A549 (cell line): ENCODE data around the gene GEN1. TPM values are rescaled to one million over a fixed set of nuclear protein-coding genes. Genes with fewer than 3 reads are reported as not detected.
A peak's percentile ranks its signal among the peaks of the same experiment; 100 is the strongest.

Source experiments
- ATAC-seq, 2 experiments: fragments of 200-7000 bp in 1 of 2; fragments of >200 bp in 1 of 2; cut with Nextera tagmentation in 1 of 2; cut with Tn5 transposase in 1 of 2; 3 replicates each; pipeline versions ENCODE4 v1.8.0 to v1.9.1; 2018 to 2020; ENCODE audit warnings: mild to moderate bottlenecking in 1 of 2, moderate library complexity in 1 of 2
- CTCF ChIA-PET: fragments of 300-600 bp; sonication (Branson Sonifier 250); formaldehyde crosslinking; extraction: SDS; loops from one replicate; lab custom pipeline; 2021; ENCODE audit warnings: antibody characterized with exemption, inconsistent platforms; lab: Yijun Ruan, JAX
- POLR2A ChIA-PET: fragments of 350-600 bp; formaldehyde crosslinking; extraction: SDS; loops from one replicate; lab custom pipeline; 2021; ENCODE audit warnings: antibody characterized with exemption, inconsistent platforms; lab: Yijun Ruan, JAX
- DNase-seq, 2 experiments: peaks; one replicate each; pipeline versions ENCODE4 v3.0.0 to v3.0.0-alpha.2; 2011 to 2016; ENCODE audit warnings: low read depth in 1 of 2, low spot score in 1 of 2
- FAIRE-seq: peaks from 2 replicates; lab custom pipeline; 2011; peaks lifted over from hg19 to GRCh38; lab: Jason Lieb, UNC
- H3K27ac ChIP-seq, 2 experiments: fragments of >200 bp; sonication (Bioruptor Twin); formaldehyde crosslinking; 3 replicates each; pipeline ENCODE4 v1.5.1; 2016 to 2017
- H3K4me1 ChIP-seq: fragments of >200 bp; sonication (Bioruptor Twin); formaldehyde crosslinking; 3 replicates; pipeline ENCODE4 v1.6.1; 2016
- H3K4me2 ChIP-seq: fragments of >200 bp; sonication (Bioruptor Twin); formaldehyde crosslinking; 3 replicates; pipeline ENCODE4 v1.6.1; 2016
- H3K4me3 ChIP-seq: fragments of >200 bp; sonication (Bioruptor Twin); formaldehyde crosslinking; 3 replicates; pipeline ENCODE4 v1.5.1; 2016
- H3K9me3 ChIP-seq: fragments of >200 bp; sonication (Bioruptor Twin); formaldehyde crosslinking; 3 replicates; pipeline ENCODE4 v1.6.1; 2016
- ATOH8 ChIP-seq: fragments of 250-450 bp; sonication (Bioruptor Pico); IDR thresholded peaks from 2 replicates; pipeline ENCODE4 v1.5.0; 2020; ENCODE audit warnings: low read depth, mild to moderate bottlenecking, moderate library complexity
- BHLHE40 ChIP-seq: IDR thresholded peaks from 2 replicates; pipeline ENCODE4 v1.6.1; 2012; ENCODE audit warnings: low read depth, low read length, inconsistent platforms
- CBX8 ChIP-seq: fragments of 200-600 bp; sonication (generic); IDR thresholded peaks from 2 replicates; pipeline ENCODE4 v1.6.1; 2016
- CTCF ChIP-seq: fragments of >200 bp; sonication (Bioruptor Twin); formaldehyde crosslinking; IDR thresholded peaks from 3 replicates; pipeline ENCODE4 v1.5.1; 2016
- EP300 ChIP-seq, 2 experiments: fragments of >200 bp; sonication (Bioruptor Twin); formaldehyde crosslinking; IDR thresholded peaks; 2 replicates in 1 of 2; 3 replicates in 1 of 2; pipeline ENCODE4 v1.6.1; 2016 to 2017
- FOSB ChIP-seq: fragments of 250-450 bp; sonication (Bioruptor Pico); IDR thresholded peaks from 2 replicates; pipeline ENCODE4 v1.5.0; 2020; ENCODE audit warnings: mild to moderate bottlenecking, moderate library complexity
- GATA3 ChIP-seq: IDR thresholded peaks from 2 replicates; pipeline ENCODE4 v1.6.1; 2012; ENCODE audit warnings: borderline replicate concordance
- HEYL ChIP-seq: fragments of 250-450 bp; sonication (Bioruptor Pico); IDR thresholded peaks from 2 replicates; pipeline ENCODE4 v1.8.0; 2021; ENCODE audit warnings: mild to moderate bottlenecking, moderate library complexity
- HOXA7 ChIP-seq: fragments of 250-450 bp; sonication (Bioruptor Pico); IDR thresholded peaks from 2 replicates; pipeline ENCODE4 v1.5.0; 2020; ENCODE audit warnings: mild to moderate bottlenecking, moderate library complexity
- HOXB13 ChIP-seq: fragments of 250-450 bp; sonication (Bioruptor Pico); IDR thresholded peaks from 2 replicates; pipeline ENCODE4 v1.5.0; 2020; ENCODE audit warnings: low read depth, mild to moderate bottlenecking, moderate library complexity
- HOXB5 ChIP-seq: fragments of 250-450 bp; sonication (Bioruptor Pico); IDR thresholded peaks from 2 replicates; pipeline ENCODE4 v1.5.0; 2020; ENCODE audit warnings: mild to moderate bottlenecking, moderate library complexity
- JUNB ChIP-seq: fragments of >200 bp; sonication (Bioruptor Twin); formaldehyde crosslinking; IDR thresholded peaks from 2 replicates; pipeline ENCODE4 v1.6.1; 2016
- KDM5A ChIP-seq: fragments of 200-600 bp; sonication (generic); IDR thresholded peaks from 2 replicates; pipeline ENCODE4 v1.6.1; 2016; ENCODE audit warnings: antibody characterized with exemption, mild to moderate bottlenecking
- MAFK ChIP-seq: fragments of 450-650 bp; IDR thresholded peaks from 2 replicates; pipeline ENCODE4 v1.6.1; 2014; ENCODE audit not compliant: partially characterized antibody
- MYC ChIP-seq: IDR thresholded peaks from 2 replicates; pipeline ENCODE4 v1.6.1; 2012; ENCODE audit warnings: mild to moderate bottlenecking, inconsistent platforms, low read length, improper control_type of control experiment, borderline replicate concordance
- NFE2L2 ChIP-seq: fragments of 150-350 bp; conservative IDR thresholded peaks from 2 replicates; pipeline ENCODE4 v1.6.1; 2014; ENCODE audit warnings: low read length
- RCOR1 ChIP-seq: fragments of 150-350 bp; IDR thresholded peaks from 2 replicates; pipeline ENCODE4 v1.6.1; 2014; ENCODE audit warnings: antibody characterized with exemption, low read length, low read depth
- REST ChIP-seq: fragments of 200-600 bp; sonication (generic); IDR thresholded peaks from 2 replicates; pipeline ENCODE4 v1.6.1; 2016; ENCODE audit warnings: antibody characterized with exemption, mild to moderate bottlenecking, moderate library complexity
- RFX5 ChIP-seq: fragments of 450-650 bp; IDR thresholded peaks from 2 replicates; pipeline ENCODE4 v1.7.1; 2014; ENCODE audit warnings: antibody characterized with exemption, mild to moderate bottlenecking, moderate library complexity
- SREBF2 ChIP-seq: fragments of 450-650 bp; IDR thresholded peaks from 2 replicates; pipeline ENCODE4 v1.6.1; 2014; ENCODE audit warnings: mild to moderate bottlenecking, moderate library complexity
- TFCP2L1 ChIP-seq: fragments of 250-450 bp; sonication (Bioruptor Pico); IDR thresholded peaks from 2 replicates; pipeline ENCODE4 v1.5.0; 2021; ENCODE audit warnings: mild to moderate bottlenecking
- TP53 ChIP-seq: fragments of 250-450 bp; sonication (Bioruptor Pico); IDR thresholded peaks from 2 replicates; pipeline ENCODE4 v1.5.0; 2021; ENCODE audit warnings: mild to moderate bottlenecking, moderate library complexity
- ZC3H11A ChIP-seq: fragments of 450-650 bp; IDR thresholded peaks from 2 replicates; pipeline ENCODE4 v1.6.1; 2014; ENCODE audit warnings: antibody characterized with exemption, mild to moderate bottlenecking
- ZFP36 ChIP-seq: fragments of 450-650 bp; IDR thresholded peaks from 2 replicates; pipeline ENCODE4 v1.6.1; 2014; ENCODE audit warnings: borderline replicate concordance; ENCODE audit not compliant: partially characterized antibody
- ZNF302 ChIP-seq: fragments of 250-450 bp; sonication (Bioruptor Pico); IDR thresholded peaks from 2 replicates; pipeline ENCODE4 v1.9.0; 2021; ENCODE audit warnings: inconsistent platforms, mild to moderate bottlenecking, moderate library complexity
- ZSCAN20 ChIP-seq: fragments of 250-450 bp; sonication (Bioruptor Pico); IDR thresholded peaks from 2 replicates; pipeline ENCODE4 v1.8.0; 2022; ENCODE audit warnings: mild to moderate bottlenecking, moderate library complexity
- WGBS: methylation state at CpG from one replicate; pipeline ENCODE4 v1.1.6; 2017; ENCODE audit errors: missing lambda C conversion rate; 5-methylcytosine and 5-hydroxymethylcytosine counted together
- polyA plus RNA-seq, 4 experiments: library from polyadenylated mRNA; depleted of rRNA in 3 of 4; stranded (reverse); fragments of >200 nt; fragmentation: RNase III in 1 of 4; extraction: RNeasy Plus Mini Kit Qiagen cat#74134 plus additional on column Dnase treatment in 1 of 4; gene quantifications; 2 replicates in 3 of 4; 3 replicates in 1 of 4; pipeline ENCODE4 v1.2.3, GENCODE V29; 2011 to 2017
- TF ChIP-seq, protein P1 (sequence below): fragments of 150-350 bp; IDR thresholded peaks from 2 replicates; pipeline ENCODE4 v1.6.1; 2014; ENCODE audit warnings: low read depth, mild to moderate bottlenecking, low read length

The GEN1 gene
- polyA plus RNA-seq, 2 of the 4 experiments (the other 2 are of a cell fraction): 16.2 to 40.7 TPM

DNA sequence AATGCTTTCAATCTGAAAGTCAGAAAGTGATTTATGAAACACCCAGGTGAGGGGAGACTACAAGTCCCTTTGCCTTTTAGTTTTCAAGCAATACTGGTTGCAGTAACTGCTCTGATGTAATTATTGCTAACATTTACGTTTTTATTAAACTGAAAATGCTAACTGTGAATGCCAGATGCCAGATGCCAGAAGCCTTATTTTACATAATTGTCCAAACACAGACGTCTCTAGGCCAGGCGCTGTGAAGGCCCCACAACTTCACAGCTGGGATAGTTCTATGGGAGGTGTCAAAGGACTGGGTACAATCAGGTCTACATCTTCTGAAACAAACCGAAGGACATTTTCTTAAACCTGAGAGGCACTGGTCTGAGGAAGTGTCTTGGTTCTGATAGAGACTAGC is 34.8 kb downstream of the GEN1 start:
- no peak for FAIRE-seq
- Histone ChIP-seq H3K4me2 (no peak overlapping the region), H3K9me3 (no peaks in the 10 kb centered on the region), H3K4me1 (no peaks in the 10 kb centered on the region), H3K4me3 (no peak overlapping the region), H3K27ac (no peak overlapping the region)
- no peak for TF ChIP-seq JUNB
- no peak for TF ChIP-seq HOXA7 (CRISPR knock-in tag)
- TF ChIP-seq CBX8: no peak
- TF ChIP-seq RFX5: no peak
- TF ChIP-seq ZSCAN20 (CRISPR knock-in tag): no peak
- TF ChIP-seq RCOR1: no peak
- WGBS: 65% methylated on average over 4 of the region's 4 CpGs
- ChIA-PET POLR2A (no interaction called here), CTCF (no interaction called here)
- no peak for ATAC-seq
- no peak for DNase-seq

DNA sequence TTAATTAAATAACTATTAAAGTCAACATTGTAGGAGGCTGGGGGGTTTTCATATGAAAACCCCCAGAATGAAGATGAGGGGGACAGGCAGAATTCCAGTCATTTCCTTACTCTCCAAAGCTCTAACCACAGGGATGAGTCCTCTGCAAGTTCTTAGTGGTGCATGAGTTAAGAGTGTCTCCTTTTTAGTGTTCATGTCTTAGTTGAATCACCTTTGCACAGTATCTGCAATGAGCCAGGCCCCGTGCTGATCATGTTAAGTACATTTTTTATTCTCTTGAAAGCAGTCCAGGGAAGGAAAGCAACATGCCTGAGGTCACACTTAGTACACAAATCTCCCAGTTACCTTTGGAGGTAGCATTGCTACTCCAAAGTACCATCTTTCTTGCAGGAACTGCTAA is 36.6 kb downstream of the GEN1 start:
- Histone ChIP-seq H3K4me1 (no peaks in the 10 kb centered on the region), H3K27ac (no peak overlapping the region), H3K4me3 (no peak overlapping the region), H3K4me2 (no peak overlapping the region), H3K9me3 (no peaks in the 10 kb centered on the region)
- ChIA-PET CTCF (interaction anchor here (0.9 to 1.1 kb wide), 3 partner anchors 8 to 15 kb away, joined by 3 read pairs; no protein-coding TSS in a partner anchor), POLR2A (no interaction called here)
- ATAC-seq (no peak), DNase-seq (no peak), FAIRE-seq (no peak)
- TF ChIP-seq TFCP2L1 (CRISPR knock-in tag) (no peak), FOSB (CRISPR knock-in tag) (no peak), KDM5A (no peak), RFX5 (no peak), MYC (no peak), REST (no peak), JUNB (no peak), BHLHE40 (no peak), HEYL (CRISPR knock-in tag) (no peak), ATOH8 (CRISPR knock-in tag) (no peak)
- TF ChIP-seq, all 56 proteins: peak for 0
- WGBS: 4% methylated on average over 1 of the region's 1 CpG

DNA sequence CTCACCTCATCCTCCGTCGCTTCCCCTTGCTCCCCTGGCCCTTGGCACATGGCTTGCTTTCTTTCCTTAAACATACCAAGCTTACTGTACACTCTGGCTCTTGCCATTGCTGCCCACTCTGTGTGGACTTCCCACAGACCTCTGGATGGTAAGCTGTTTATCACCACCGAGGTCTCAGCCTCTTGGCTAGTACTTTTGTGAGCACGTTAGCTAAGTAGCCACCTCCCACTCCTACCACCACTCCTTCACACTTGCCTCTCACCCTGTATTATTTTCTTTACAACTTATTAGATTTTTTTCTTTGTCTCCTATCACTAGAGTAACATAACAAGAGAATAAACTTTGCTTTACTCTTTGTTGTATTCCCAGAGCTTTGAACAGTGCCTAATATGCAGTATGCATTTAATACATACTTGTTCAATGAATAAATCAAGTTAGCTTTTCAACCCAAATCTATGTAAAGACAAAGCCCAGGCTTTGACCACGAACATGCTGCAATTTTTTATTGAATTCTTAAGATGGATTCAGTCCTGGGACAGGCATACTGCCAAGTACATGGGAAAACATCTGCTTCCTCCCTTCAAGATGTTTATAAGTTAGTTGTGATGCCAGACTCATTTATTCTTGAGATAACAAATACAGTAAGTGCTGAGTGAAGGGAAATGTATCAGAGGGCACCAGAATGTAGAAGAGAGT is 37.3 kb downstream of the GEN1 start:
- 45% methylated on average over 5 of the region's 5 CpGs for WGBS
- Histone ChIP-seq H3K4me1 (no peaks in the 10 kb centered on the region), H3K4me2 (no peak overlapping the region), H3K4me3 (no peak overlapping the region), H3K9me3 (no peaks in the 10 kb centered on the region), H3K27ac (no peak overlapping the region)
- FAIRE-seq: no peak
- POLR2A ChIA-PET: no interaction called here
- peak; percentile 5; a peak in 3 of 6 replicates for ATAC-seq
- DNase-seq: no peak
- CTCF ChIA-PET: interaction anchor here (0.6 to 1.1 kb wide), 4 partner anchors 9 to 16 kb away, joined by 3 to 5 read pairs (median 3); no protein-coding TSS in a partner anchor
- TF ChIP-seq BHLHE40 (no peak), MAFK (no peak), EP300 (IDR thresholded peaks at IDR 0.05) (no peak), CTCF (no peak), HOXB13 (no peak), GATA3 (no peak), HOXB5 (CRISPR knock-in tag) (no peak), TP53 (CRISPR knock-in tag) (no peak), ZC3H11A (no peak), ZFP36 (no peak), ZNF302 (CRISPR knock-in tag) (no peak), KDM5A (no peak), NFE2L2 (no peak), SREBF2 (no peak)
- TF ChIP-seq, protein P1, sequence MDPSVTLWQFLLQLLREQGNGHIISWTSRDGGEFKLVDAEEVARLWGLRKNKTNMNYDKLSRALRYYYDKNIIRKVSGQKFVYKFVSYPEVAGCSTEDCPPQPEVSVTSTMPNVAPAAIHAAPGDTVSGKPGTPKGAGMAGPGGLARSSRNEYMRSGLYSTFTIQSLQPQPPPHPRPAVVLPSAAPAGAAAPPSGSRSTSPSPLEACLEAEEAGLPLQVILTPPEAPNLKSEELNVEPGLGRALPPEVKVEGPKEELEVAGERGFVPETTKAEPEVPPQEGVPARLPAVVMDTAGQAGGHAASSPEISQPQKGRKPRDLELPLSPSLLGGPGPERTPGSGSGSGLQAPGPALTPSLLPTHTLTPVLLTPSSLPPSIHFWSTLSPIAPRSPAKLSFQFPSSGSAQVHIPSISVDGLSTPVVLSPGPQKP: no peak
